GM19467 (cell line): ENCODE data around the gene OR6K3.
"Not testable (repeated sequence)": the region's sequence is repeated elsewhere in the genome, so short reads cannot be mapped to it uniquely, and the experiment has no call there.

Experiments used
- ATAC-seq: cut with Tn5 transposase; IDR thresholded peaks from one replicate; pipeline ENCODE4 v1.9.1; 2021; ENCODE audit warnings: mild to moderate bottlenecking, moderate library complexity; ENCODE audit not compliant: unreplicated experiment

OR6K3 gene

GRCh38 chr1:158720620-158721019, at the start of gene OR6K3:
TSS of gene OR6K3 (minus strand) at chr1:158720720. CDS start at chr1:158718115, 2,605 bp downstream.
- no peak for ATAC-seq

DNA sequence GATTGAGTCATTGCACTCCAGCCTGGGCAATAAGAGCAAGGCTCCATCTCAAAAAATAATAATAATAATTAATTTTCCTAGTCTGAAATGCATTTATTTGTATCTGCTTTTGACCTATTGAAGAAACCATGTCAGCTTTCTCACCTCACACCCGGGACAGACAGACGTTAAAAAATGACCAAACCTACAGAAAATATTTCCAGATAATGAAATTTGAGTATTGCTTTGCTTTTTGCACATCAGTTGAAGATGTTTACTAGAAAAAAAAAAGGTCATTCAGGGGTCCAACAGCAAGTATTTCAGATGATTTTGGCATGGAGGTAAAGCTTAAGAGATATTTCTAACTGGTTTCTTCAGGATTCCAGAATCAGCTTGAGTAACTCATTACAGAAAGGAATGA, 33.9 kb upstream of the OR6K3 start, which contains the start of gene OR6K6:
TSS of gene OR6K6 (plus strand) at position 301 of the 400 bp plus-strand sequence. CDS start 168 bp downstream, outside the sequence.
- ATAC-seq, result no peak

- no peak for ATAC-seq
Observed at GRCh38 chr1:158752155-158752712, 31.7 kb upstream of the OR6K3 start.

GRCh38 chr1:158735848-158736247, 15.3 kb upstream of the OR6K3 start:
- ATAC-seq, result no peak

DNA sequence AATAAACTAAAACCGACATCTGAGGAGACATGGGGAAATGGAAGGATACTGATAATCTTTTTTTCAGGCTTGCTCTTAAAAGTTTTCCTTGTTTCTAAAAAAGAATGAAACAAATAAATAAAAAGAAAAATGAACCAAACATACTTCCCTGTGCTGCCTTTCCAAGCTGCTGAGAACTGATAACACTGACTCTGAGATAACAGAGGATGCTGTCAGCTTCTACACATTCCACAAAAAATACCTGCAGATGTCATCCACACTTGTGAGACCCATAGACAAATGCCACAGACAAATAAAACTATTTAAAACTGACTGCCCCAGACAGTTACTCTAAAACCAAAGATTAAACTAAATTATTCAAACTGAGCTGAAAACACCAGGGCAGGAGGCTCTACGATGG, 12.0 kb upstream of the OR6K3 start:
- ATAC-seq, result no peak

DNA sequence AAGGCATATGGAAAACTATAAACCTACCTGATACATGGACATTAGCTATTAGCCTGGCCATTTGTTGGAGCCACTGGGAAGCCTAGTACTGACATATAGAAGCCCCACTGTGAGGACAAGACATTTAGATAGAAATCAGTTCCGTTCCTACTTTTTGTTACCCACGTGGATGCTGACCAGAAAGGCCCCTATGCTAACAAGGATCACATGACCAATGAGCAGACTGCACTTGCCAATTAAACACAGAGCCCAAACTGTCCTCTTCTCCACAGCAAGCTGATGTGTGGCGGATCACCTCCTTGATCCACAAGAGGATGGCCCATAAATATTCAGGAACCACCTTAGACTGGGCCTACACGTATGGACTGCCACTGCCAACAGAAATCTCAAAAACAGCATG, 11.2 kb upstream of the OR6K3 start:
- no peak for ATAC-seq

- no peak for ATAC-seq
Observed at GRCh38 chr1:158730453-158730852, 9.9 kb upstream of the OR6K3 start.

DNA sequence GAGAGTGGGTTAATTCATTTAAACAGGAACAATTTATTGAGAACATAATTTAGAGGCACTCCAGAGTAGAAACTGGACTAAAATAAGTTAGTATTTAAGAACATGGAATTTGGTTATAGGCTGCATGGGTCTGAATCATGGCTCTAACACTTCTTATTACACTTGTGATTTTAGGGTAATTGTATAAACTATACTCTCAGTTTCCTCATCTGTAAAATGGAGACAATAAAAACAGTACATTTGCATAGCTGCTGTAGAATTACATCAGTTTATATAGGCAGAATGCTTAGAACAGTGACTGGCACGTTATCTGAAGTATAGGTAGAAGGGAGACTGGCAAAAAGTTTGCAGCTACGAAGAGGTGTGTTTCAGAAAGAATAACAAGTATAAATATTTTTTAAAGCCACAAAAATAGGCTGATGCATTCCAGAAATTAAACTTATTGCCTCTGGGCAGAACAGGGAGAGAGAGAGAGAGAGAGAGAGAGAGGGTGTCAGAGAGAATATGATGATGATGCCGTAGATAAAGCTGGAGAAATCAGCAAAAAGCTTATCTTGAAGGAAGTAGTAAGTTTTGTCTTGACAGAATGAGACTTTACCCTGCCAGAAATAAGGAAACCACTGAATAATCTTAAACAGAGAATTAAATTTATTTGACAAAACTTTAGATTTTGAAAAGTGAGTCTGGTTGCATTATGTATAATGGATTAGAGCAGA, 8.1 kb upstream of the OR6K3 start:
- no peak for ATAC-seq

DNA sequence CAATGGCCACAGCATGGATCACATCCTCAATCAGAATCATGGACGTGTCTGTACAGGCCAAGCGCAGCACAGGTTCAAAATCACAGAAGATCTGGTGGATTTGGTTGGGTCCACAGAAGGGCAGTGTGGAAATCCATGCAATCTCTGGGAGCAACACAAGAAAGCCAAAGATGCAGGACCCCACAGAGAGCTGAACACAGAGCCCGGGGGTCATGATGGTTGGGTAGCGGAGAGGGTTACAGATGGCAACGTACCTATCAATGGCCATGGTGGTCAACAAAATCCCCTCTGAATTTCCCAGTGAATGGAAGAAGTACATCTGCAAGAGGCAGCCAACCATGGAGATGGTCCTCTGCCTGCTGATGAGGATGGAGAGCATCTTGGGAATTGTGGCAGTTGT, 3.9 kb upstream of the OR6K3 start:
- ATAC-seq, result no peak

GRCh38 chr1:158719664-158720063, 856 bp downstream of the OR6K3 start:
- no peak for ATAC-seq

DNA sequence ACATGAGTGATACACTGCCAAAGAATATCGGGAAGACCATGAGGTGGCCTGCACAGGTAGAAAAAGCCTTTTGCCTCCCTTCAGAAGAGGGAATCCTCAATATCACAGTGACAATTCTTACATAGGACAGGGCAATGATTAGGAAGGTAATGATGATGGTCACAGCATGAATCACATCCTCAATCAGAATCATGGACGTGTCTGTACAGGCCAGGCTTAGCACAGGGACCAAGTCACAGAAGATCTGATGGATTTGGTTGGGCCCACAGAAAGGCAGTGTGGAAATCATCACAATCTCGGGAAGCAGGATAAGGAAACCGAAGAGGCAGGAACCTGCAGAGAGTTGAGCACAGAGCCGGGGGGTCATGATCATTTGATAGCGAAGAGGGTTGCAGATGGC, 3.2 kb downstream of the OR6K3 start:
- no peak for ATAC-seq

- no peak for ATAC-seq
Observed at GRCh38 chr1:158716335-158716734, 4.2 kb downstream of the OR6K3 start.

DNA sequence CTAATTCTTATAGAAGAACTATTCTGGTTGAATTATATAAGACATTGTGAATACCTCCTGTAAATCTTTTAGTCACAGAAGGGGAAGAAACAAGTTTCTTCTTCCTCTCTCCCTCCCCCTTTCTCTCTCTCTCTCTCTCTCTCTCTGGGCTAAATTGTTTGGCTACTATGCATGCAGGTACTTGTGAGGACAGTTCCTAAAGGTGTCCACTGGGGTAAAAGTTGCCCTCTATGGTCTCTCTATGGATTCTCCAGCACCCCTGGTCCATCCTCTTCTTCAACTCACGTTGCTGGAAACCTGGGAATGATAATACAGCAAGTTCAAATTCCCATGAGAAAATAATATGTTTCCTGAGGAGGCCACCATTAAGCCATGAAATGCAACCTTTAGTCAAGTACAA, 5.8 kb downstream of the OR6K3 start:
- ATAC-seq, result no peak

GRCh38 chr1:158711098-158711497, 9.4 kb downstream of the OR6K3 start:
- ATAC-seq, result no peak

GRCh38 chr1:158706096-158706495, 14.4 kb downstream of the OR6K3 start:
- ATAC-seq, result no peak

DNA sequence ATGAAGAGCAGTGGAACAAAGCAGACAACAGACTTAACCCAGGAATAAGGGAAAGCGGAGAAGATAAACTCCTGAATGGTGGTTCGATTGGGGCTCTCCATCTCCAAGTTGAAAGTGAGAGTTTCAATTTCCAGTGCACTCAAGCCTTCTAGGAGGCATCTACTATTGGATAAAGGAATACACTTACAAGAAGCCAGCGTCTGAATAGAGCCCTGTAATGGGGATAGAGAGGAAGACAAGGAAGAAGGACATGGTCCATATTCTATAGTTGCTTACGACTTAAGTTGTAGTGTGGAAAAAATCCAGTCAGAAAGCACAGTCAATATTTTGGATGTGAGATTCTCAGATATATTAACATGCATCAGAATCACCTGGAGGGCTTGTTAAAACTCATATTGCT, 20.0 kb downstream of the OR6K3 start, which contains the start of gene OR6K2:
TSS of gene OR6K2 (minus strand) at position 101 of the 400 bp plus-strand sequence. CDS start at position 101, 0 bp downstream.
- no peak for ATAC-seq

DNA sequence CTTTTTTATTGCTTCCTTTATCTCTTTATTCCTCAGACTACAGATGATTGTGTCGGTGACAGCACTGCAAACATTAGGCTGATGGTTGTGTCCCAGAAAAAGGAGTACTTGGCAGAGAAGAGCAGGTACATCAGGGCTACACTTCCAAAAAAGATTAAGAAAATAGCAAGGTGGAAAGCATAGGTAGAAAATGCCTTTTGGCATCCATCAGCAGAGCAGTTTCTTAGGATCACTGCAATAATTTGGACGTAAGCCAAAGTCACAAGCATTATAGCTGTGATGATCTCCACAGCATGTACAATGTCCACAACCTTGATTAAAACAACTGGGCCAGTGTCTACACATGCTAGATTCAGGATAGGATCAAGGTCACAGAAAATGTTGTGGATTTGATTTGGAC, 25.9 kb downstream of the OR6K3 start:
- ATAC-seq, result no peak

GRCh38 chr1:158692356-158692755, 28.2 kb downstream of the OR6K3 start:
- no peak for ATAC-seq

- ATAC-seq, result no peak
Observed at GRCh38 chr1:158691907-158692306, 28.6 kb downstream of the OR6K3 start.

- ATAC-seq, result not testable (repeated sequence)
Observed at GRCh38 chr1:158691149-158691548, 29.4 kb downstream of the OR6K3 start.

GRCh38 chr1:158689875-158690274, 30.6 kb downstream of the OR6K3 start:
- no peak for ATAC-seq

- ATAC-seq, result no peak
Observed at GRCh38 chr1:158689110-158689509, 31.4 kb downstream of the OR6K3 start.
